Islet of Langerhans (tissue), 1 donor: Measurements from ENCODE around the gene OPRM1.

Experiments used
- FAIRE-seq: peaks from one replicate; lab custom pipeline; 2011; peaks lifted over from hg19 to GRCh38; lab: Jason Lieb, UNC

The OPRM1 gene

GRCh38 chr6:154086510-154086909 is 47.5 kb downstream of the OPRM1 start:
- FAIRE-seq, result no peak

- FAIRE-seq, result no peak
Observed at GRCh38 chr6:154092326-154092962, 53.4 kb downstream of the OPRM1 start.

GRCh38 chr6:154093231-154094044 is 54.4 kb downstream of the OPRM1 start:
- FAIRE-seq, result no peak

- FAIRE-seq, result no peak
Observed at GRCh38 chr6:154095571-154095970, 56.5 kb downstream of the OPRM1 start.

GRCh38 chr6:154096316-154096715 is 57.3 kb downstream of the OPRM1 start:
- no peak for FAIRE-seq

GRCh38 chr6:154096834-154097233 is 57.8 kb downstream of the OPRM1 start:
- FAIRE-seq, result no peak

- no peak for FAIRE-seq
Observed at GRCh38 chr6:154099211-154099610, 60.2 kb downstream of the OPRM1 start.

- FAIRE-seq, result no peak
Observed at GRCh38 chr6:154106251-154106650, 67.2 kb downstream of the OPRM1 start.

- FAIRE-seq, result no peak
Observed at GRCh38 chr6:154111025-154111424, 72.0 kb downstream of the OPRM1 start.

- no peak for FAIRE-seq
Observed at GRCh38 chr6:154112181-154112809, 73.3 kb downstream of the OPRM1 start.

GRCh38 chr6:154113392-154113791 is 74.4 kb downstream of the OPRM1 start:
- no peak for FAIRE-seq

GRCh38 chr6:154117485-154117884 is 78.4 kb downstream of the OPRM1 start:
- no peak for FAIRE-seq

- no peak for FAIRE-seq
Observed at GRCh38 chr6:154122195-154122925, 83.3 kb downstream of the OPRM1 start.

- no peak for FAIRE-seq
Observed at GRCh38 chr6:154123155-154123956, 84.3 kb downstream of the OPRM1 start.

GRCh38 chr6:154125421-154125820 is 86.4 kb downstream of the OPRM1 start:
- no peak for FAIRE-seq

- no peak for FAIRE-seq
Observed at GRCh38 chr6:154127657-154128056, 88.6 kb downstream of the OPRM1 start.

- FAIRE-seq, result no peak
Observed at GRCh38 chr6:154134471-154135147, 95.6 kb downstream of the OPRM1 start.

- no peak for FAIRE-seq
Observed at GRCh38 chr6:154138793-154139192, 99.8 kb downstream of the OPRM1 start.

GRCh38 chr6:154139892-154140291 is 100.9 kb downstream of the OPRM1 start:
- FAIRE-seq, result no peak

- no peak for FAIRE-seq
Observed at GRCh38 chr6:154140743-154141142, 101.7 kb downstream of the OPRM1 start.

- FAIRE-seq, result no peak
Observed at GRCh38 chr6:154143753-154144152, 104.7 kb downstream of the OPRM1 start.
